A549 (cell line): ENCODE measurements around the gene PTPRJ. TPM values are rescaled to one million over a fixed set of nuclear protein-coding genes. Genes with fewer than 3 reads are reported as not detected.

Source experiments
- ATAC-seq, 2 experiments: fragments of 200-7000 bp in 1 of 2; fragments of >200 bp in 1 of 2; cut with Nextera tagmentation in 1 of 2; cut with Tn5 transposase in 1 of 2; 3 replicates each; pipeline versions ENCODE4 v1.8.0 to v1.9.1; 2018 to 2020; ENCODE audit warnings: mild to moderate bottlenecking in 1 of 2, moderate library complexity in 1 of 2
- CTCF ChIA-PET: fragments of 300-600 bp; sonication (Branson Sonifier 250); formaldehyde crosslinking; extraction: SDS; loops from one replicate; lab custom pipeline; 2021; ENCODE audit warnings: antibody characterized with exemption, inconsistent platforms; lab: Yijun Ruan, JAX
- POLR2A ChIA-PET: fragments of 350-600 bp; formaldehyde crosslinking; extraction: SDS; loops from one replicate; lab custom pipeline; 2021; ENCODE audit warnings: antibody characterized with exemption, inconsistent platforms; lab: Yijun Ruan, JAX
- DNase-seq, 2 experiments: peaks; one replicate each; pipeline versions ENCODE4 v3.0.0 to v3.0.0-alpha.2; 2011 to 2016; ENCODE audit warnings: low read depth in 1 of 2, low spot score in 1 of 2
- FAIRE-seq: peaks from 2 replicates; lab custom pipeline; 2011; peaks lifted over from hg19 to GRCh38; lab: Jason Lieb, UNC
- H3K27ac ChIP-seq, 2 experiments: fragments of >200 bp; sonication (Bioruptor Twin); formaldehyde crosslinking; 3 replicates each; pipeline ENCODE4 v1.5.1; 2016 to 2017
- H3K4me1 ChIP-seq: fragments of >200 bp; sonication (Bioruptor Twin); formaldehyde crosslinking; 3 replicates; pipeline ENCODE4 v1.6.1; 2016
- H3K4me2 ChIP-seq: fragments of >200 bp; sonication (Bioruptor Twin); formaldehyde crosslinking; 3 replicates; pipeline ENCODE4 v1.6.1; 2016
- H3K4me3 ChIP-seq: fragments of >200 bp; sonication (Bioruptor Twin); formaldehyde crosslinking; 3 replicates; pipeline ENCODE4 v1.5.1; 2016
- H3K9me3 ChIP-seq: fragments of >200 bp; sonication (Bioruptor Twin); formaldehyde crosslinking; 3 replicates; pipeline ENCODE4 v1.6.1; 2016
- BCL3 ChIP-seq: fragments of >200 bp; sonication (Bioruptor Twin); formaldehyde crosslinking; IDR thresholded peaks from 3 replicates; pipeline ENCODE4 v1.6.1; 2016
- CEBPB ChIP-seq, 2 experiments: fragments of >200 bp in 1 of 2; sonication (Bioruptor Twin) in 1 of 2; formaldehyde crosslinking in 1 of 2; IDR thresholded peaks; 2 replicates each; pipeline ENCODE4 v1.6.1; 2012 to 2016
- CHD4 ChIP-seq: fragments of 200-600 bp; sonication (generic); IDR thresholded peaks from 2 replicates; pipeline ENCODE4 v1.6.1; 2016; ENCODE audit warnings: antibody characterized with exemption, mild to moderate bottlenecking, borderline replicate concordance
- FOSB ChIP-seq: fragments of 250-450 bp; sonication (Bioruptor Pico); IDR thresholded peaks from 2 replicates; pipeline ENCODE4 v1.5.0; 2020; ENCODE audit warnings: mild to moderate bottlenecking, moderate library complexity
- FOSL2 ChIP-seq, 2 experiments: fragments of 450-650 bp in 1 of 2; fragments of >200 bp in 1 of 2; sonication (Bioruptor Twin) in 1 of 2; formaldehyde crosslinking; IDR thresholded peaks; 2 replicates each; pipeline versions ENCODE4 v1.5.0 to v1.6.1; 2016 to 2020; ENCODE audit warnings: mild to moderate bottlenecking in 1 of 2, moderate library complexity in 1 of 2
- FOXS1 ChIP-seq: fragments of 250-450 bp; sonication (Bioruptor Pico); IDR thresholded peaks from 2 replicates; pipeline ENCODE4 v1.5.0; 2020; ENCODE audit warnings: mild to moderate bottlenecking, moderate library complexity
- GATA3 ChIP-seq: IDR thresholded peaks from 2 replicates; pipeline ENCODE4 v1.6.1; 2012; ENCODE audit warnings: borderline replicate concordance
- HDAC2 ChIP-seq: fragments of 200-600 bp; sonication (generic); IDR thresholded peaks from 2 replicates; pipeline ENCODE4 v1.6.1; 2016
- HEYL ChIP-seq: fragments of 250-450 bp; sonication (Bioruptor Pico); IDR thresholded peaks from 2 replicates; pipeline ENCODE4 v1.8.0; 2021; ENCODE audit warnings: mild to moderate bottlenecking, moderate library complexity
- HOXA7 ChIP-seq: fragments of 250-450 bp; sonication (Bioruptor Pico); IDR thresholded peaks from 2 replicates; pipeline ENCODE4 v1.5.0; 2020; ENCODE audit warnings: mild to moderate bottlenecking, moderate library complexity
- HOXB5 ChIP-seq: fragments of 250-450 bp; sonication (Bioruptor Pico); IDR thresholded peaks from 2 replicates; pipeline ENCODE4 v1.5.0; 2020; ENCODE audit warnings: mild to moderate bottlenecking, moderate library complexity
- JUNB ChIP-seq: fragments of >200 bp; sonication (Bioruptor Twin); formaldehyde crosslinking; IDR thresholded peaks from 2 replicates; pipeline ENCODE4 v1.6.1; 2016
- KDM1A ChIP-seq: fragments of 200-600 bp; sonication (generic); IDR thresholded peaks from 2 replicates; pipeline ENCODE4 v1.6.1; 2016; ENCODE audit warnings: low read depth, mild to moderate bottlenecking
- KDM5A ChIP-seq: fragments of 200-600 bp; sonication (generic); IDR thresholded peaks from 2 replicates; pipeline ENCODE4 v1.6.1; 2016; ENCODE audit warnings: antibody characterized with exemption, mild to moderate bottlenecking
- MAFK ChIP-seq: fragments of 450-650 bp; IDR thresholded peaks from 2 replicates; pipeline ENCODE4 v1.6.1; 2014; ENCODE audit not compliant: partially characterized antibody
- MAZ ChIP-seq: fragments of 150-350 bp; IDR thresholded peaks from 2 replicates; pipeline ENCODE4 v1.6.1; 2014; ENCODE audit warnings: antibody characterized with exemption, low read depth, low read length, borderline replicate concordance
- MYC ChIP-seq: IDR thresholded peaks from 2 replicates; pipeline ENCODE4 v1.6.1; 2012; ENCODE audit warnings: mild to moderate bottlenecking, inconsistent platforms, low read length, improper control_type of control experiment, borderline replicate concordance
- NFE2L2 ChIP-seq: fragments of 150-350 bp; conservative IDR thresholded peaks from 2 replicates; pipeline ENCODE4 v1.6.1; 2014; ENCODE audit warnings: low read length
- NR3C1 ChIP-seq: fragments of >200 bp; sonication (Bioruptor Twin); formaldehyde crosslinking; IDR thresholded peaks from 3 replicates; pipeline ENCODE4 v1.6.1; 2017
- PBX3 ChIP-seq: IDR thresholded peaks from 2 replicates; pipeline ENCODE4 v1.6.1; 2012
- POLR2A ChIP-seq: IDR thresholded peaks from 2 replicates; pipeline ENCODE4 v1.6.1; 2012; ENCODE audit warnings: mild to moderate bottlenecking, low read length
- SREBF2 ChIP-seq: fragments of 450-650 bp; IDR thresholded peaks from 2 replicates; pipeline ENCODE4 v1.6.1; 2014; ENCODE audit warnings: mild to moderate bottlenecking, moderate library complexity
- USF2 ChIP-seq: fragments of 450-650 bp; IDR thresholded peaks from 2 replicates; pipeline ENCODE4 v1.6.1; 2014; ENCODE audit warnings: antibody characterized with exemption
- ZC3H11A ChIP-seq: fragments of 450-650 bp; IDR thresholded peaks from 2 replicates; pipeline ENCODE4 v1.6.1; 2014; ENCODE audit warnings: antibody characterized with exemption, mild to moderate bottlenecking
- ZNF302 ChIP-seq: fragments of 250-450 bp; sonication (Bioruptor Pico); IDR thresholded peaks from 2 replicates; pipeline ENCODE4 v1.9.0; 2021; ENCODE audit warnings: inconsistent platforms, mild to moderate bottlenecking, moderate library complexity
- ZSCAN20 ChIP-seq: fragments of 250-450 bp; sonication (Bioruptor Pico); IDR thresholded peaks from 2 replicates; pipeline ENCODE4 v1.8.0; 2022; ENCODE audit warnings: mild to moderate bottlenecking, moderate library complexity
- WGBS: methylation state at CpG from one replicate; pipeline ENCODE4 v1.1.6; 2017; ENCODE audit errors: missing lambda C conversion rate; 5-methylcytosine and 5-hydroxymethylcytosine counted together
- polyA plus RNA-seq, 4 experiments: library from polyadenylated mRNA; depleted of rRNA in 3 of 4; stranded (reverse); fragments of >200 nt; fragmentation: RNase III in 1 of 4; extraction: RNeasy Plus Mini Kit Qiagen cat#74134 plus additional on column Dnase treatment in 1 of 4; gene quantifications; 2 replicates in 3 of 4; 3 replicates in 1 of 4; pipeline ENCODE4 v1.2.3, GENCODE V29; 2011 to 2017
- TF ChIP-seq, protein P1 (sequence below): IDR thresholded peaks from 2 replicates; pipeline ENCODE4 v1.6.1; 2012
- TF ChIP-seq, protein P2 (sequence below): fragments of >200 bp; sonication (Bioruptor Twin); formaldehyde crosslinking; IDR thresholded peaks from 2 replicates; pipeline ENCODE4 v1.6.1; 2016
- TF ChIP-seq, protein P3 (sequence below): fragments of 150-350 bp; IDR thresholded peaks from 2 replicates; pipeline ENCODE4 v1.6.1; 2014; ENCODE audit warnings: low read depth, mild to moderate bottlenecking, low read length

The PTPRJ gene
- polyA plus RNA-seq, 2 of the 4 experiments (the other 2 are of a cell fraction), result 30.3 to 50.5 TPM

DNA sequence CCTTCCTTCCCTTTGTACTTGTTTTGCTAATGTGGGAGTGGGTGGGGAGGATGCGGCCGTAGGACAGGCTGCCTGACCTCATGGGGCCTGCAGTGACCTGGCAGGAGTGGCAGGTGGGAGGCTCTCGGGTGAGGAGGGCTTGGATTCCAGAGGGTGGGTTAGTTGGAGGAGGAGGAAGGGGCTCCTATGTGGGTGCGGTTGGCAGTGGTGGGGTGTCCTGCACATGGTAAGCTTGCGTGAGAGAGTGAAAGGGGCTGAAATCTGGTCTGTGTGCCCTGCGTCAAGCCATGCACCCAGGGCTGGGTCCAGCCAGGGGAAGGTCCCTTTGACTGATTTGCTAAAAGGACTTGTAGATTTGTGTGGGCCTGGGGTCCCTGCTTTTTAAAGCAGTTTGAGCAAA, 145.5 kb downstream of the PTPRJ start:
- ATAC-seq (no peak), FAIRE-seq (no peak), DNase-seq (no peak)
- H3K4me3 ChIP-seq, result no peak overlapping the region
- ChIA-PET POLR2A (no interaction called here), CTCF (no interaction called here)
- H3K27ac ChIP-seq, result no peak overlapping the region
- H3K4me1 ChIP-seq, result no peaks in the 10 kb centered on the region
- TF ChIP-seq SREBF2 (no peak), ZNF302 (no peak), FOXS1 (CRISPR knock-in tag) (no peak), ZC3H11A (no peak), POLR2A (no peak), PBX3 (no peak), CEBPB (IDR thresholded peaks at IDR 0.05) (no peak), MAZ (no peak), HDAC2 (no peak), JUNB (no peak)
- TF ChIP-seq, protein P1, sequence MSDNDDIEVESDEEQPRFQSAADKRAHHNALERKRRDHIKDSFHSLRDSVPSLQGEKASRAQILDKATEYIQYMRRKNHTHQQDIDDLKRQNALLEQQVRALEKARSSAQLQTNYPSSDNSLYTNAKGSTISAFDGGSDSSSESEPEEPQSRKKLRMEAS, result no peak
- WGBS, result 88% methylated on average over 6 of the region's 6 CpGs
- H3K9me3 ChIP-seq, result no peaks in the 10 kb centered on the region
- no peak overlapping the region for H3K4me2 ChIP-seq

- no peak overlapping the region for H3K27ac ChIP-seq
- H3K4me3 ChIP-seq, result no peak overlapping the region
- DNase-seq (no peak), ATAC-seq (no peak), FAIRE-seq (no peak)
- TF ChIP-seq BCL3, result no peak
- TF ChIP-seq HOXB5 (CRISPR knock-in tag), result no peak
- no peak for TF ChIP-seq NR3C1
- no peak for TF ChIP-seq KDM5A
- TF ChIP-seq, protein P2, sequence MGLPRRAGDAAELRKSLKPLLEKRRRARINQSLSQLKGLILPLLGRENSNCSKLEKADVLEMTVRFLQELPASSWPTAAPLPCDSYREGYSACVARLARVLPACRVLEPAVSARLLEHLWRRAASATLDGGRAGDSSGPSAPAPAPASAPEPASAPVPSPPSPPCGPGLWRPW, result no peak
- no peak for TF ChIP-seq HEYL
- no peak for TF ChIP-seq FOSB (CRISPR knock-in tag)
- POLR2A ChIA-PET, result no interaction called here
- no peaks in the 10 kb centered on the region for H3K4me1 ChIP-seq
- CTCF ChIA-PET, result no interaction called here
- no peak overlapping the region for H3K4me2 ChIP-seq
- no peaks in the 10 kb centered on the region for H3K9me3 ChIP-seq
- 92% methylated on average over 22 of the region's 22 CpGs for WGBS
Measured at GRCh38 chr11:48127521-48128183, 147.3 kb downstream of the PTPRJ start.

DNA sequence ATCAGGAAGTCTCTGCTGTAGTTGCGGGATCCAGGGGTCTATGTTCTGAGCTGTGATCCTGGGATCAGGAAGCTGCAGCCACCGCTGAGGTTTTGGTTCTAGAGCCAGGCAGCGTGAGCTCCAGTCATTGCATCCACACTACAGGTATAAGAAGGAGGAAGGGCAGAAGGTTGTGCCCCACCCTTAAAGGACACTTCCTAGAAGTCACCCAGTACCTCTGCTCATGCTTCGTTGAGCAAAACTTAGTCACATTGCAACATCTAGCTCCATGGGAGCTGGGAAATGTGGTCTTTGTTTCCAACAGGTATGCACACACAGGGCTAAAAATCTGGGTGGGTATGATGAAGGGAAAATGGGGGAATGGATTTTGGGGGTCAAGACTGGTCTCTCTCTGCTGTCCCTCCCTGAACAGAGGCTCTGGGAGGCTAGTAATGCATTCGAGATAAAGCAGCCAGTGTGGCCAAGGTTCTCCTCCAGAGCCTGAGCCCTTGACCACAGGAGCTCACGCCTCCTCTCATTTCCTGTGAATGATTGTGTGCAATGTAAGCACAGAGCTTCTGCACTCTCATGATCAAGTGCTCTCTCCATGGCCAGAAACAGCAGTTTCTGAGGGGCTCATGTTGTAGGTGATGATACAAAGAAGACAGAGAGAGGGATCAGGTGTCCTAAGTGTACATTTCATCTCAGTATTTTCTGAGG, 149.5 kb downstream of the PTPRJ start:
- H3K4me1 ChIP-seq, result no peaks in the 10 kb centered on the region
- 86% methylated on average over 6 of the region's 6 CpGs for WGBS
- DNase-seq, result no peak
- H3K9me3 ChIP-seq, result no peaks in the 10 kb centered on the region
- FAIRE-seq, result no peak
- CTCF ChIA-PET, result interaction anchor here (1.2 to 2.1 kb wide), 3 partner anchors 11 to 196 kb away, joined by 3 to 7 read pairs (median 4); no protein-coding TSS in a partner anchor
- TF ChIP-seq JUNB, result no peak
- no peak for TF ChIP-seq HOXA7 (CRISPR knock-in tag)
- no peak for TF ChIP-seq BCL3
- no peak for TF ChIP-seq CEBPB (IDR thresholded peaks at IDR 0.05)
- TF ChIP-seq HOXB5 (CRISPR knock-in tag), result no peak
- TF ChIP-seq GATA3, result no peak
- TF ChIP-seq CHD4, result no peak
- no peak for TF ChIP-seq ZSCAN20 (CRISPR knock-in tag)
- TF ChIP-seq KDM1A, result no peak
- no peak for TF ChIP-seq FOSL2 (IDR thresholded peaks at IDR 0.05)
- TF ChIP-seq FOSL2 (CRISPR knock-in tag; IDR thresholded peaks at IDR 0.05), result no peak
- no peak for TF ChIP-seq USF2
- no peak for TF ChIP-seq MYC
- TF ChIP-seq NFE2L2, result no peak
- TF ChIP-seq MAFK, result no peak
- TF ChIP-seq, protein P3, sequence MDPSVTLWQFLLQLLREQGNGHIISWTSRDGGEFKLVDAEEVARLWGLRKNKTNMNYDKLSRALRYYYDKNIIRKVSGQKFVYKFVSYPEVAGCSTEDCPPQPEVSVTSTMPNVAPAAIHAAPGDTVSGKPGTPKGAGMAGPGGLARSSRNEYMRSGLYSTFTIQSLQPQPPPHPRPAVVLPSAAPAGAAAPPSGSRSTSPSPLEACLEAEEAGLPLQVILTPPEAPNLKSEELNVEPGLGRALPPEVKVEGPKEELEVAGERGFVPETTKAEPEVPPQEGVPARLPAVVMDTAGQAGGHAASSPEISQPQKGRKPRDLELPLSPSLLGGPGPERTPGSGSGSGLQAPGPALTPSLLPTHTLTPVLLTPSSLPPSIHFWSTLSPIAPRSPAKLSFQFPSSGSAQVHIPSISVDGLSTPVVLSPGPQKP, result no peak
- no peak overlapping the region for H3K4me2 ChIP-seq
- POLR2A ChIA-PET, result no interaction called here
- no peak; a peak in 1 of 6 replicates for ATAC-seq
- H3K4me3 ChIP-seq, result no peak overlapping the region
- no peak overlapping the region for H3K27ac ChIP-seq
